Vagina (tissue), 2 donors: ENCODE results near the gene PPWD1. TPM values are rescaled to one million over a fixed set of nuclear protein-coding genes. Genes with fewer than 3 reads are reported as not detected.

Experiments
- DNase-seq, 2 donors: peaks; one replicate each; pipeline ENCODE4 v3.0.0-alpha.2; 2017; ENCODE audit errors: extremely low spot score in 2 of 2
- H3K27ac ChIP-seq: fragments of 200-600 bp; sonication (generic); one replicate; pipeline ENCODE4 v1.5.1; 2019
- H3K27me3 ChIP-seq: fragments of 200-600 bp; sonication (generic); one replicate; pipeline ENCODE4 v1.5.1; 2019
- H3K36me3 ChIP-seq, 2 donors: fragments of 200-600 bp; sonication (generic); one replicate each; pipeline ENCODE4 v1.5.1; 2017 to 2019
- H3K4me1 ChIP-seq: fragments of 200-600 bp; sonication (generic); one replicate; pipeline ENCODE4 v1.5.1; 2019
- H3K4me3 ChIP-seq, 2 donors: fragments of 200-600 bp; sonication (generic); 1 replicate in 1 of 2; 2 replicates in 1 of 2; pipeline ENCODE4 v1.5.1; 2016 to 2019
- H3K9me3 ChIP-seq: fragments of 200-600 bp; sonication (generic); one replicate; pipeline ENCODE4 v1.5.1; 2019
- POLR2A ChIP-seq, 2 donors: fragments of 450-650 bp; IDR thresholded peaks; one replicate each; pipeline ENCODE4 v1.6.1; 2017; ENCODE audit warnings: antibody characterized with exemption in 2 of 2, mild to moderate bottlenecking in 2 of 2, moderate library complexity in 2 of 2
- POLR2AphosphoS5 ChIP-seq, 2 donors: sonication (generic); formaldehyde crosslinking; IDR thresholded peaks; one replicate each; pipeline ENCODE4 v1.9.0; 2017; ENCODE audit warnings: antibody characterized with exemption in 2 of 2, mild to moderate bottlenecking in 2 of 2, low read depth in 1 of 2; ENCODE audit not compliant: insufficient read depth in 1 of 2
- intact Hi-C: fragments of 100-400 bp; cut with DNase I; formaldehyde crosslinking; loops from one replicate; pipeline ENCODE4 v1.15.1; 2023
- total RNA-seq: library from RNA; depleted of rRNA; stranded (reverse); fragments of >200 nt; gene quantifications from one replicate; pipeline ENCODE4 v1.2.3, GENCODE V29; 2016
- TF ChIP-seq, protein P1 (sequence below), 3 experiments: fragments of 450-650 bp in 2 of 3; fragments of 200-600 bp in 1 of 3; sonication (generic) in 1 of 3; IDR thresholded peaks; one replicate each; pipeline ENCODE4 v1.5.1; 2017 to 2019; ENCODE audit warnings: antibody characterized with exemption in 3 of 3, mild to moderate bottlenecking in 2 of 3, moderate library complexity in 2 of 3

The PPWD1 gene
- total RNA-seq: 57.0 TPM

DNA sequence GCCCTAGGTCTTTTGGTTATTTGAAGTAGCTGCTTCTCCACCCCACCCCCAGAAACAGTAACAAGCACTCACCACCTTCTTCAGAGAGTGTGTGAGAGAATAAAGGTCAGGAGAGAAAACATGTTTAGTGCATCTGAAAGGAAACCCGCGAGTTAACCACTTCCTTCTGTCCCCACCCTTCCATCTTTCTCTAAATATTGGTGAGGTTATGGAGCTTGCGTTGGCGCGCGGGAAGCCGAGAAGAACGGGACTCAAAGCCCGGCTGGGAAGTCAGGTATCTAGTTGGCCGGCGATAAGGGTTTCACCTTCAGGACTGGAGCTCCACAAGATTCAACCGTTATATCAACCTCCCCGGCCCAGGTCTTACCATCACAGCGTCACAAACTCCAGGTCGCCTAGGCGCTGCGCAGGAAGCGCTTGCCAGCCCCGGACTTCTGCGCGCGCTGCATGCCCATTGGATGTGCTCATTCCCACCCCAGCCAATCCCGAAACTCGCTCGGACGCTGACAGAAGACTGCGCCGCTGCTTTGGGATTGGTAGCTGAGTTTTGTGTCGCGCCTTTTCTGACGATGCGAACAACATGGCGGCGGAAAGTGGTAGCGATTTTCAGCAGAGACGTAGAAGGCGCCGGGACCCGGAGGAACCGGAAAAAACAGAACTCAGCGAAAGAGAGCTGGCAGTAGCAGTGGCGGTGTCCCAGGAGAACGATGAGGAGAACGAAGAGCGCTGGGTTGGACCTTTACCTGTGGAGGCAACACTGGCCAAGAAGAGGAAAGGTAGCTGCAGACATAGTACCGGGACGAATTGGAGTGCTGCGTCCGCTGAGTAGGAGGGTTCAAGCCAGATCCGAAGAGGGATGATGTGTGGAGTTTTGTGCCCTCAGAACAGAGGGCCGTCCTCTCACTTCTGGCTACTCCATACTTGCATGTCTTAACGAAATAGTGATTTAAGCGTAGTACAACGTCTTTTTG is at the start of gene PPWD1, which contains the start of gene CENPK:
Gene PPWD1 (plus strand): TSS at position 566 of the 971 bp plus-strand sequence. CDS start 15 bp downstream, at position 581.
Gene CENPK (minus strand): TSS at position 438 of the 971 bp plus-strand sequence. CDS start 8,261 bp downstream, outside the sequence.
- peak; percentile 96 to 97 for DNase-seq
- TF ChIP-seq POLR2A (IDR thresholded peaks at IDR 0.05) (peak in 1 of 2 donors; percentile 36), POLR2AphosphoS5 (IDR thresholded peaks at IDR 0.05; ENCODE audit: insufficient read depth in 1 of 2, low read depth in 1 of 2) (peak; percentile 92 to 96)
- TF ChIP-seq, protein P1, sequence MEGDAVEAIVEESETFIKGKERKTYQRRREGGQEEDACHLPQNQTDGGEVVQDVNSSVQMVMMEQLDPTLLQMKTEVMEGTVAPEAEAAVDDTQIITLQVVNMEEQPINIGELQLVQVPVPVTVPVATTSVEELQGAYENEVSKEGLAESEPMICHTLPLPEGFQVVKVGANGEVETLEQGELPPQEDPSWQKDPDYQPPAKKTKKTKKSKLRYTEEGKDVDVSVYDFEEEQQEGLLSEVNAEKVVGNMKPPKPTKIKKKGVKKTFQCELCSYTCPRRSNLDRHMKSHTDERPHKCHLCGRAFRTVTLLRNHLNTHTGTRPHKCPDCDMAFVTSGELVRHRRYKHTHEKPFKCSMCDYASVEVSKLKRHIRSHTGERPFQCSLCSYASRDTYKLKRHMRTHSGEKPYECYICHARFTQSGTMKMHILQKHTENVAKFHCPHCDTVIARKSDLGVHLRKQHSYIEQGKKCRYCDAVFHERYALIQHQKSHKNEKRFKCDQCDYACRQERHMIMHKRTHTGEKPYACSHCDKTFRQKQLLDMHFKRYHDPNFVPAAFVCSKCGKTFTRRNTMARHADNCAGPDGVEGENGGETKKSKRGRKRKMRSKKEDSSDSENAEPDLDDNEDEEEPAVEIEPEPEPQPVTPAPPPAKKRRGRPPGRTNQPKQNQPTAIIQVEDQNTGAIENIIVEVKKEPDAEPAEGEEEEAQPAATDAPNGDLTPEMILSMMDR (IDR thresholded peaks at IDR 0.05): no peak
- Histone ChIP-seq H3K36me3 (peaks cover 0 to under 1% of the 10 kb centered on the region in 2 donors), H3K27me3 (no peaks in the 10 kb centered on the region), H3K27ac (peak within 1 kb of the TSS; percentile 81), H3K4me1 (peaks cover 38% of the 10 kb centered on the region), H3K9me3 (no peaks in the 10 kb centered on the region), H3K4me3 (peak within 1 kb of the TSS; percentile 66 to 93)
- intact Hi-C loops: no loop called here

DNA sequence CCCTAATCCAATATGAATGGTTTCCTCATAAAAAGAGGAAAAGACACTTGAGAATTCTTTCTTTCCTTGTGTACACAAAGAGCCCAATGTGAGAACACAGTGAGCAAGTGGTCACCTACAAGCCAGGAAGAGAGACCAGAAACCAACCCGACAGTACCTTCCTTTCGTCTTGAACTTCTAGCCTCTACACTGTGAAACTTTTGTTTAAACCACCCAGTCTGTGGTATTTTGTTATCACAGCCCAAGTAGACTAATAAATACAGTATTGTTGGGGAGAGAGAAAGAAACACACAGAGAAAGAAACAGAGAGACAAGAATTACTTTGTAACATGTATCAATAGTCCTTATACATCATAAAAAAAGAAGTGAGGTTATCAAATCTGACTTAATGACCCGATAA is 37.4 kb upstream of the PPWD1 start:
- DNase-seq: no peak
- H3K36me3 ChIP-seq: no peaks in the 10 kb centered on the region
- no peaks in the 10 kb centered on the region for H3K27me3 ChIP-seq
- H3K9me3 ChIP-seq: no peaks in the 10 kb centered on the region
- no peaks in the 10 kb centered on the region for H3K4me1 ChIP-seq
- intact Hi-C loops: no loop called here
- no peak overlapping the region for H3K4me3 ChIP-seq
- H3K27ac ChIP-seq: no peak overlapping the region
- no peak for TF ChIP-seq POLR2AphosphoS5 (IDR thresholded peaks at IDR 0.05; ENCODE audit: insufficient read depth in 1 of 2, low read depth in 1 of 2)
- TF ChIP-seq POLR2A (IDR thresholded peaks at IDR 0.05): no peak
- TF ChIP-seq, protein P1 (IDR thresholded peaks at IDR 0.05): no peak

DNA sequence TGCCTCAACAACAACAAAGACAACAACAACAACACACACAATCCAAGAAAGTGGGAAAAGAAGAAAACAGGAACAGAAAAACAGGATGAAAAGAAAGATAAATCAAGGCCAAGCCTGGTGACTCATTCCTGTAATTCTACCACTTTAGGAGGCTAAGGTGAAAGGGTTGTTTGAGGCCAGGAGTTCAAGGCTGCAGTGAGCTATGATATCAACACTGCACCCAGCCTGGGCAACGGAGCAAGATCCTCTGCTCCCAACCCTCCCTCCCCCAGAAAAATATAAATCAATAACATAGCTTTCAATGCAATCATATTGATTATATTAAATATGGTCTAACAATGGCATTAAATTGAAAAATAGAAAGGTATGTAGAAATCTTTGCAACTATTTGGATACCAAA is 32.2 kb upstream of the PPWD1 start:
- no peak for DNase-seq
- H3K27me3 ChIP-seq: no peaks in the 10 kb centered on the region
- TF ChIP-seq POLR2AphosphoS5 (IDR thresholded peaks at IDR 0.05; ENCODE audit: insufficient read depth in 1 of 2, low read depth in 1 of 2) (no peak), POLR2A (IDR thresholded peaks at IDR 0.05) (no peak)
- TF ChIP-seq, protein P1 (IDR thresholded peaks at IDR 0.05): no peak
- H3K36me3 ChIP-seq: no peaks in the 10 kb centered on the region
- no peaks in the 10 kb centered on the region for H3K4me1 ChIP-seq
- H3K27ac ChIP-seq: no peak overlapping the region
- H3K4me3 ChIP-seq: no peak overlapping the region
- H3K9me3 ChIP-seq: no peaks in the 10 kb centered on the region
- intact Hi-C loops: no loop called here

DNA sequence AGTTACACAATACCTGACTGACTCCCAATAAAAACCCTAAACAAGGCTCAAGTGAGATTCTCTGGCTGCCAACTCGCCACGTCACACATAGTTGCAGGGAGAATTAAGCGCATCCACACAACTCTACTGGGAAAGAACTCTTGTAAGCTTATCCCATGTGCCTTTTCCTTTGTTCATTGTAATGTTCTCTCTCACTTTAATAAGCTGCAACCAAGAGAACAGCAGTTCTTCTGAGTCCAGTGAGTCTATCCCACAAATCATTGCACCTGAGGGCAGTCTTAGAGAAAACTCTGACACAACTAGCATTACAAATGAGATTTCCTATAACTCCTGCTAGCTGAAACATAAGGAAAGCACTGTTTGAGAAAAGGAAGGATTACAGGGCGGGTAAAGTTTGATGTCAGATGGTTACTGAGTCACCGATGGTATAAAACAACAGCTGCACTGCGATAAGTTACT is 27.5 kb upstream of the PPWD1 start:
- no peak overlapping the region for H3K4me3 ChIP-seq
- H3K27ac ChIP-seq: no peak overlapping the region
- no peak for TF ChIP-seq POLR2A (IDR thresholded peaks at IDR 0.05)
- TF ChIP-seq POLR2AphosphoS5 (IDR thresholded peaks at IDR 0.05; ENCODE audit: insufficient read depth in 1 of 2, low read depth in 1 of 2): no peak
- TF ChIP-seq, protein P1 (IDR thresholded peaks at IDR 0.05): no peak
- H3K4me1 ChIP-seq: no peaks in the 10 kb centered on the region
- no peak for DNase-seq
- H3K9me3 ChIP-seq: no peaks in the 10 kb centered on the region
- intact Hi-C loops: no loop called here
- H3K27me3 ChIP-seq: no peaks in the 10 kb centered on the region
- no peaks in the 10 kb centered on the region for H3K36me3 ChIP-seq
